OCI-LY7 (cell line): ENCODE measurements around the gene GPRC5A. TPM values are rescaled to one million over a fixed set of nuclear protein-coding genes. Genes with fewer than 3 reads are reported as not detected.

Experiments used
- BruUV-seq: library from RNA; stranded (reverse); fragments of 400-500 nt; replicated peaks from 2 replicates; lab custom pipeline; 2021; lab: Mats Ljungman, UMichigan
- CTCF ChIA-PET: fragments of 300-600 bp; sonication (Branson Sonifier 250); formaldehyde crosslinking; loops from one replicate; lab custom pipeline; 2022; ENCODE audit warnings: antibody characterized with exemption; ENCODE audit not compliant: unreplicated experiment; lab: Charles Lee
- POLR2A ChIA-PET: fragments of 300-600 bp; sonication (Branson Sonifier 250); formaldehyde crosslinking; loops from one replicate; lab custom pipeline; 2022; ENCODE audit warnings: antibody characterized with exemption; lab: Charles Lee
- DNase-seq: peaks from one replicate; pipeline ENCODE4 v3.0.0-alpha.2; 2015; ENCODE audit warnings: low spot score
- H2AFZ ChIP-seq: fragments of 200-600 bp; sonication (generic), shearing (Covaris generic); 2 replicates; pipeline ENCODE4 v1.6.1; 2014; ENCODE audit warnings: mild to moderate bottlenecking, antibody characterized with exemption, low read length, moderate library complexity
- H3K27ac ChIP-seq: fragments of 200-600 bp; sonication (generic); 2 replicates; pipeline ENCODE4 v1.5.1; 2014; ENCODE audit warnings: mixed run types, low read depth, mild to moderate bottlenecking, moderate library complexity, low read length, inconsistent platforms; ENCODE audit not compliant: poor library complexity, severe bottlenecking
- H3K36me3 ChIP-seq: fragments of 200-600 bp; sonication (generic); 2 replicates; pipeline ENCODE4 v1.6.1; 2014; ENCODE audit warnings: mild to moderate bottlenecking, antibody characterized with exemption, low read length, moderate library complexity, mixed read lengths; ENCODE audit not compliant: insufficient read depth
- H3K4me1 ChIP-seq: fragments of 200-600 bp; sonication (generic); 2 replicates; pipeline ENCODE4 v1.5.1; 2014; ENCODE audit warnings: mild to moderate bottlenecking, low read length; ENCODE audit not compliant: insufficient read depth, poor library complexity, severe bottlenecking
- H3K4me2 ChIP-seq: fragments of 200-600 bp; sonication (generic); 2 replicates; pipeline ENCODE4 v1.6.1; 2014; ENCODE audit warnings: mild to moderate bottlenecking, low read length
- H3K4me3 ChIP-seq: fragments of 200-600 bp; sonication (generic); 2 replicates; pipeline ENCODE4 v1.5.1; 2014; ENCODE audit warnings: mild to moderate bottlenecking, low read depth, low read length; ENCODE audit not compliant: poor library complexity, severe bottlenecking
- H3K79me2 ChIP-seq: fragments of 200-600 bp; sonication (generic); 2 replicates; pipeline ENCODE4 v1.6.1; 2016; ENCODE audit warnings: low read depth, mild to moderate bottlenecking, low read length, moderate library complexity, mixed read lengths; ENCODE audit not compliant: insufficient read depth
- H3K9me2 ChIP-seq: fragments of 200-600 bp; sonication (generic); 2 replicates; pipeline ENCODE4 v1.6.1; 2016; ENCODE audit warnings: mild to moderate bottlenecking, low read length, mixed read lengths; ENCODE audit not compliant: insufficient read depth
- H3K9me3 ChIP-seq: fragments of 200-600 bp; sonication (generic); 2 replicates; pipeline ENCODE4 v1.6.1; 2014; ENCODE audit warnings: mild to moderate bottlenecking, mixed run types, low read length, mixed read lengths
- H4K20me1 ChIP-seq: fragments of 200-600 bp; sonication (generic); 2 replicates; pipeline ENCODE4 v1.6.1; 2014; ENCODE audit warnings: mild to moderate bottlenecking, antibody characterized with exemption, low read length, moderate library complexity, mixed read lengths; ENCODE audit not compliant: insufficient read depth
- EZH2phosphoT487 ChIP-seq: fragments of 200-600 bp; sonication (generic); IDR thresholded peaks from 2 replicates; pipeline ENCODE4 v1.6.1; 2018; ENCODE audit warnings: low read depth, borderline replicate concordance, mild to moderate bottlenecking, mixed run types, antibody characterized with exemption, low read length, moderate library complexity, mixed read lengths
- intact Hi-C: fragments of 100-400 bp; cut with micrococcal nuclease; formaldehyde crosslinking; loops from one replicate; pipeline ENCODE4 v1.10.0; 2022; ENCODE audit not compliant: unreplicated experiment
- total RNA-seq, 2 experiments: library from RNA; depleted of rRNA in 1 of 2; stranded (reverse); fragments of >200 nt in 1 of 2; shearing (Covaris generic) in 1 of 2; gene quantifications; 2 replicates each; pipeline ENCODE4 v1.2.3, GENCODE V29; 2014 to 2022
- TF ChIP-seq, protein P1 (sequence below): fragments of 200-600 bp; sonication (generic); conservative IDR thresholded peaks from 2 replicates; pipeline ENCODE4 v1.5.1; 2014; ENCODE audit warnings: mild to moderate bottlenecking, antibody characterized with exemption, low read length, moderate library complexity, mixed read lengths

Gene GPRC5A
- total RNA-seq, 2 experiments from 2014 or later, result 0.25 TPM; not detected in 1

DNA sequence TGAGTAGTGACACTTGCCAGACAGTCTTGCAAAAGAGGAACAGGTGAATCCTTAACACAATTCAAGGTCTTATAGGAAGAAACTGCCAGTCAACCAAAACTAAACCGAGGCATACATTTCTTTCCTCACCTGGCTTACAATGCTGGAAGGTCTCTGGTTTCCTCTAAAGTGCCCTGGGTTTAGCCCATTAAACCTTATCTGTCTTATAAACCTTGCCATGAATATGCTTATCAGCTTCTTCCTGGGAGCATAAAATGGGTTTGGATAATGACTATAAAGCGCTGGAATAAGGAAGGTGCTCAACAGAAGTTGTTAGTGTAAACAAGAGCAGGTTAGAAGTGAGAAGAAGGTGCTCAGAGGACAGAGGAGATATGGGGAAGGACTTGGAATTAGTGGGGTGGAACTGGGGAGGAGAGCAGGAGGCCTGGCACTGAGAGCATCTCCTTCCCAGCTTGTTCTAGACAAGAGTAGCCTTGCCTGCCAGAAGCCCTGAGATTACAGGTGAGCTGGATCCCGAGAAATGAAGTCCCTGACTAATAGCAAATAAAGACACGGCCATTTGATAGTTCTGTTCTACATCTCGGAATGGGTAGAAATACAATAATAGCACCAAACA lies 14.1 kb upstream of the GPRC5A start:
- no peaks in the 10 kb centered on the region for H3K9me2 ChIP-seq
- H3K9me3 ChIP-seq, result no peaks in the 10 kb centered on the region
- intact Hi-C loops, result no loop called here
- POLR2A ChIA-PET, result no interaction called here
- CTCF ChIA-PET, result interaction anchor here (0.7 kb wide), 1 partner anchor 140 kb away, joined by 3 read pairs; no protein-coding TSS in a partner anchor
- no peaks in the 10 kb centered on the region for H3K36me3 ChIP-seq
- no peak overlapping the region for H2AFZ ChIP-seq
- DNase-seq, result no peak
- no peak for TF ChIP-seq EZH2phosphoT487
- TF ChIP-seq, protein P1, sequence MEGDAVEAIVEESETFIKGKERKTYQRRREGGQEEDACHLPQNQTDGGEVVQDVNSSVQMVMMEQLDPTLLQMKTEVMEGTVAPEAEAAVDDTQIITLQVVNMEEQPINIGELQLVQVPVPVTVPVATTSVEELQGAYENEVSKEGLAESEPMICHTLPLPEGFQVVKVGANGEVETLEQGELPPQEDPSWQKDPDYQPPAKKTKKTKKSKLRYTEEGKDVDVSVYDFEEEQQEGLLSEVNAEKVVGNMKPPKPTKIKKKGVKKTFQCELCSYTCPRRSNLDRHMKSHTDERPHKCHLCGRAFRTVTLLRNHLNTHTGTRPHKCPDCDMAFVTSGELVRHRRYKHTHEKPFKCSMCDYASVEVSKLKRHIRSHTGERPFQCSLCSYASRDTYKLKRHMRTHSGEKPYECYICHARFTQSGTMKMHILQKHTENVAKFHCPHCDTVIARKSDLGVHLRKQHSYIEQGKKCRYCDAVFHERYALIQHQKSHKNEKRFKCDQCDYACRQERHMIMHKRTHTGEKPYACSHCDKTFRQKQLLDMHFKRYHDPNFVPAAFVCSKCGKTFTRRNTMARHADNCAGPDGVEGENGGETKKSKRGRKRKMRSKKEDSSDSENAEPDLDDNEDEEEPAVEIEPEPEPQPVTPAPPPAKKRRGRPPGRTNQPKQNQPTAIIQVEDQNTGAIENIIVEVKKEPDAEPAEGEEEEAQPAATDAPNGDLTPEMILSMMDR, result no peak
- no peak overlapping the region for H3K4me3 ChIP-seq
- H4K20me1 ChIP-seq, result no peaks in the 10 kb centered on the region
- H3K79me2 ChIP-seq, result no peaks in the 10 kb centered on the region
- no peak overlapping the region for H3K4me2 ChIP-seq
- no TSS peak for BruUV-seq
- no peak overlapping the region for H3K27ac ChIP-seq
- peaks cover 2% of the 10 kb centered on the region for H3K4me1 ChIP-seq

DNA sequence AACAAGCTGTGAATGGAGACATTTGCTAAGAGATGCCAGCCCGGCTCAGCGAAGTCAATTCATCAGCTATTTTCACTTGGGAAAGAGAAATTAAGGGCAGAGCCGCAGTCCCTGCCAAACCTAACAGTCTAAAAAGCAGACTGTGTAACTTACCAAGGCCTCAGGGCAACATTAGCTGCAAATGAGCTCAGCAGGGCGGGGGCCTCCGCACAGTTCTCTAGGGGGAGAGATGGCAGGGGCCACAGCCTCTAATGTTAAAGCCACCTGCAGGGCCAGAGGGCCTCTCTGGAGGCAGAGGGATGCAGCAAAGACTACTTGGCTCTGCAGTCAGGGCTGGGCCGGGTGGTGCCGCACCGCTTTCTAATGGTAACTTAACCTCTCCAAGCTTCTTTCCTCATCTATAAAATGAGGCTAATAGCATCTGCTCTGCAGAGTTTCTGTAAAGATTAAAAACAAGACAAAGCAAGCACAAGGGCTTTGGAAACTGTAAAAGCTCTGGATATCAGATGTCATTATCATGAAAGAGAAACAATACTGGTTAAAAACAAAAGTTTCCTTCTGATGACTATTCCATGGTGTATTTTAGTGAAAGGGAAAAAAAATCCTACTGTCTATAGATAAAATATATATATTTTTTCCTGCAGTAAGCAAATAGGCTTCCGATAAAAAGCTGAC lies 13.4 kb upstream of the GPRC5A start:
- intact Hi-C loops, result no loop called here
- peaks cover 2% of the 10 kb centered on the region for H3K4me1 ChIP-seq
- TF ChIP-seq EZH2phosphoT487, result no peak
- TF ChIP-seq, protein P1, result no peak
- ChIA-PET CTCF (interaction anchor here (0.7 kb wide), 1 partner anchor 140 kb away, joined by 3 read pairs; no protein-coding TSS in a partner anchor), POLR2A (no interaction called here)
- no peaks in the 10 kb centered on the region for H3K79me2 ChIP-seq
- DNase-seq, result no peak
- H4K20me1 ChIP-seq, result no peaks in the 10 kb centered on the region
- no peak overlapping the region for H3K4me2 ChIP-seq
- no peak overlapping the region for H3K4me3 ChIP-seq
- H2AFZ ChIP-seq, result no peak overlapping the region
- no peaks in the 10 kb centered on the region for H3K9me2 ChIP-seq
- no peaks in the 10 kb centered on the region for H3K36me3 ChIP-seq
- H3K9me3 ChIP-seq, result no peaks in the 10 kb centered on the region
- no peak overlapping the region for H3K27ac ChIP-seq
- no TSS peak for BruUV-seq

DNA sequence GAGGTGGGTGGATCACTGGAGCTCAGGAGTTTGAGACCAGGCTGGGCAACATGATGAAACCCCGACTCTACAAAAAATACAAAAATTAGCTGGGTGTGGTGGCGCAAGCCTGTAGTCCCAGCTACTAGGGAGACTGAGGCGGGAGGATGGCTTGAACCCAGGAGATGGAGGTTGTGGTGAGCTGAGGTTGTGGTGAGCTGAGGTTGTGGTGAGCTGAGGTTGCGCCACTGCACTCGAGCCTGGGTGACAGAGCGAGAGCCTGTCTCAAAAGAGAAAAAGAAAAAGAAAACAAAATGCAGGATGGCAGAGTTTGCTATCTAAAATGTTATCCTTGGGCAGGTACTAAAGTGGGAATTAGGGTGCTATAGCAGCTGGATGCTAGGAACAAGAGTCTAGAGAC lies 10.8 kb upstream of the GPRC5A start:
- TF ChIP-seq EZH2phosphoT487, result no peak
- DNase-seq, result no peak
- Histone ChIP-seq H2AFZ (no peak overlapping the region), H3K9me2 (no peaks in the 10 kb centered on the region), H3K79me2 (no peaks in the 10 kb centered on the region), H3K4me1 (no peaks in the 10 kb centered on the region), H3K9me3 (no peaks in the 10 kb centered on the region), H3K27ac (no peak overlapping the region), H3K4me3 (no peak overlapping the region), H3K36me3 (no peaks in the 10 kb centered on the region), H3K4me2 (no peak overlapping the region), H4K20me1 (no peaks in the 10 kb centered on the region)
- ChIA-PET POLR2A (interaction anchor here (1.0 kb wide), 1 partner anchor 36 kb away, joined by 4 read pairs; no protein-coding TSS in a partner anchor), CTCF (interaction anchor here (0.5 kb wide), 1 partner anchor 1849 kb away, joined by 3 read pairs; no protein-coding TSS in a partner anchor)
- no TSS peak for BruUV-seq
- intact Hi-C loops, result no loop called here
